Measurements from ENCODE around the gene PDC. TPM values are rescaled to one million over a fixed set of nuclear protein-coding genes. Genes with fewer than 3 reads are reported as not detected.

PDC gene
- total RNA-seq, 1 donor from 2014 or later: not detected

DNA sequence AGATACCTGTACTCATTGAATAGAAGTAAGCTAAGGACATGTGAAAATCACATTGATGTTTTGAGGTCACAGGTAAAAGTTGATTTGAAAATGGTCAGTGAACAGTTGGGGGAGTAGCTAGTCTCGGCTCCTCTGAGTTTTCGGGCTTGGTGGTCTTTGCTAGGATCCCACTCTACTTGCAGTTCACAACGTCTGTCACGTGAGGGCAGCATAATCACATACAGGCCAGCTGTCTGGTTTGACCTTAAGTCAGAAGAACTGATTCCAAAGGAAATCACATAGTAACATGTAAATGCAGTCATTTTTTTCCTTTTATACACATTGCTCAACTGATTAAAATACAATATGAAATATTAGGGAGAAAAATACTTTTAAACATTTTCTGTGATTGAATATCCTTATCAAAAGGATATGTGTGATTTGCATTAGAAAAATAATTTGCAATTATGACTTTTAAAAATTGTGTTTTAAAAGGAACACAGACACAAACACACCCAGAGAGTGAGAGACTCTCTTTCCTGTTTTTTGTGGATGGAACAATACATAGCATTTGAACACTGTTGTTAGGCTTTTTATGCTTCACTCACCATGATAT, 21.8 kb upstream of the PDC start:
- intact Hi-C loops (cut with DNase I): no loop called here

DNA sequence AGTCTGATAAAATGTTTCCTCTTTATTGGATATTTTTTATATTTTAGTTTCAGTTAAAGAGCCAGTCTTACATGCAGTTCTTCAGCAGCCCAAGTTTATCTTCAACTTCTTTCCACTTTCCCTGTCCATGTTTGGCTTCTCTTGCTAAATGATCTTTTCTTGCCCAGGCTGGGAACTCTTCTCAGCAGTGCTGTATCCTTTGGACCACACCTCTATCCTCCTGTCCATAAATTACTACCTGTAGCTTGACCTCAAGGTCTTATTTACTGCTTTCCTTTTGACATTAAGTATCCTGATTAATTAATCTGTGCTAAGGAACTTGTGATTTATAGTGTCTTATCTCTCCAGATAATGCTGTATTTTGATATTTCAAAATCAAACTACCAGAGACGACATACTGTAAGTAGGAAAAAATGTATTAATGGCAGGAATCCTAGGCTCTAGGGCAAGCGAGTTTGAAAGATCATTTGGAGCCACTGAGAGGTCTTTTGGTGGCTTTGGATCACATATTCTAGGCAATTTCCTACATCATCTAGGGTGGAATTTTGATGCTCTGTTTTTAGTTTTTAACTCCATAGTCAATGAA, 20.5 kb upstream of the PDC start:
- intact Hi-C loops (cut with DNase I): no loop called here
- no peak overlapping the region for H3K4me3 ChIP-seq
- DNase-seq (ENCODE audit: extremely low spot score in 2 of 2): no peak
- H3K27ac ChIP-seq: no peak overlapping the region
- no peak for TF ChIP-seq POLR2AphosphoS5 (IDR thresholded peaks at IDR 0.05; ENCODE audit: insufficient read depth in 1 of 2, low read depth in 1 of 2)
- TF ChIP-seq POLR2A (IDR thresholded peaks at IDR 0.05): no peak
- TF ChIP-seq CTCF (IDR thresholded peaks at IDR 0.05): no peak
- H3K9me3 ChIP-seq: no peaks in the 10 kb centered on the region
- no peaks in the 10 kb centered on the region for H3K27me3 ChIP-seq
- H3K4me1 ChIP-seq: no peaks in the 10 kb centered on the region
- H3K36me3 ChIP-seq: no peaks in the 10 kb centered on the region

More for the DNA sequence above, 21.8 kb upstream of the PDC start:
- no peak overlapping the region for H3K4me3 ChIP-seq
- H3K4me1 ChIP-seq: no peaks in the 10 kb centered on the region
- H3K27me3 ChIP-seq: no peaks in the 10 kb centered on the region
- no peak for DNase-seq (ENCODE audit: extremely low spot score in 2 of 2)
- H3K36me3 ChIP-seq: no peaks in the 10 kb centered on the region
- no peak for TF ChIP-seq POLR2AphosphoS5 (IDR thresholded peaks at IDR 0.05; ENCODE audit: insufficient read depth in 1 of 2, low read depth in 1 of 2)
- TF ChIP-seq POLR2A (IDR thresholded peaks at IDR 0.05): no peak
- TF ChIP-seq CTCF (IDR thresholded peaks at IDR 0.05): peak; percentile 33 to 80 (median 75)
- no peak overlapping the region for H3K27ac ChIP-seq
- H3K9me3 ChIP-seq: no peaks in the 10 kb centered on the region

GRCh38 chr1:186479162-186479561, 18.2 kb upstream of the PDC start:
- no peak for DNase-seq (ENCODE audit: extremely low spot score in 2 of 2)
- H3K36me3 ChIP-seq: no peaks in the 10 kb centered on the region
- H3K27me3 ChIP-seq: no peaks in the 10 kb centered on the region
- H3K9me3 ChIP-seq: no peaks in the 10 kb centered on the region
- TF ChIP-seq POLR2AphosphoS5 (IDR thresholded peaks at IDR 0.05; ENCODE audit: insufficient read depth in 1 of 2, low read depth in 1 of 2): no peak
- TF ChIP-seq POLR2A (IDR thresholded peaks at IDR 0.05): no peak
- no peak for TF ChIP-seq CTCF (IDR thresholded peaks at IDR 0.05)
- no peak overlapping the region for H3K4me3 ChIP-seq
- H3K27ac ChIP-seq: no peak overlapping the region
- no peaks in the 10 kb centered on the region for H3K4me1 ChIP-seq
- intact Hi-C loops (cut with DNase I): no loop called here

GRCh38 chr1:186476264-186477040, 15.5 kb upstream of the PDC start:
- Histone ChIP-seq H3K27me3 (no peaks in the 10 kb centered on the region), H3K9me3 (no peaks in the 10 kb centered on the region), H3K27ac (no peak overlapping the region), H3K4me1 (no peaks in the 10 kb centered on the region), H3K36me3 (no peaks in the 10 kb centered on the region), H3K4me3 (no peak overlapping the region)
- no peak for DNase-seq (ENCODE audit: extremely low spot score in 2 of 2)
- no peak for TF ChIP-seq CTCF (IDR thresholded peaks at IDR 0.05)
- no peak for TF ChIP-seq POLR2A (IDR thresholded peaks at IDR 0.05)
- no peak for TF ChIP-seq POLR2AphosphoS5 (IDR thresholded peaks at IDR 0.05; ENCODE audit: insufficient read depth in 1 of 2, low read depth in 1 of 2)
- intact Hi-C loops (cut with DNase I): no loop called here

DNA sequence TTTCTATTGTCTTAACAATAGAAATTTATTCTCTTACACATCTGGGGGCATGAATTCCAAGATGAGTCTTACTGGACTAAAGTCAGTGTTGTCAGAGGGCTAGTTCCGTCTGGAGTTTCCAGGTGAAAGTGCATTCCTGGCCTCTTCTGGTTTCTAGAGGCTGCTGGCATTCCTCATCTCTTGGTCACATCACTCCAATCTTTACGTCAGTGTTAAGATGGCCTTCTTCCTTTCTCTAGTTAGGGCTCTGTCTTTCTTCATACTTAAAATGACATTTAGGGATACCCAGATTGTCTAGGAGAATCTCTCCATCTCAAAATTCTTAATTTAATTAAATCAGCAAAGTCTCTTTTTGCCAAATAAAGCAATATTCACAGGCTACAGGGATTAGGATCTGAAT, 13.3 kb upstream of the PDC start:
- Histone ChIP-seq H3K4me3 (no peak overlapping the region), H3K4me1 (no peaks in the 10 kb centered on the region), H3K27me3 (no peaks in the 10 kb centered on the region), H3K9me3 (no peaks in the 10 kb centered on the region), H3K36me3 (no peaks in the 10 kb centered on the region), H3K27ac (no peak overlapping the region)
- intact Hi-C loops (cut with DNase I): no loop called here
- no peak for DNase-seq (ENCODE audit: extremely low spot score in 2 of 2)
- TF ChIP-seq POLR2A (IDR thresholded peaks at IDR 0.05): no peak
- no peak for TF ChIP-seq CTCF (IDR thresholded peaks at IDR 0.05)
- no peak for TF ChIP-seq POLR2AphosphoS5 (IDR thresholded peaks at IDR 0.05; ENCODE audit: insufficient read depth in 1 of 2, low read depth in 1 of 2)

Measured in vagina (tissue), 2 donors.